ENCODE results near the gene THRSP.

GRCh38 chr11:78078218-78079167 lies 14.8 kb downstream of the THRSP start:
- no peak for TF ChIP-seq EZH2phosphoT487 (IDR thresholded peaks at IDR 0.05; ENCODE audit: borderline replicate concordance, low read length)
- TF ChIP-seq CTCF (conservative IDR thresholded peaks at IDR 0.05; ENCODE audit: low read depth, low read length) = no peak
